Stomach (tissue), 9 donors: Measurements from ENCODE around the gene HTR7. TPM values are rescaled to one million over a fixed set of nuclear protein-coding genes. Genes with fewer than 3 reads are reported as not detected.

ENCODE experiments used
- DNase-seq, 2 donors: peaks; one replicate each; pipeline versions ENCODE4 v3.0.0 to v3.0.0-alpha.2; 2013 to 2019
- H3K27ac ChIP-seq, 5 donors: fragments of 200-600 bp in 4 of 5; sonication (generic) in 4 of 5; one replicate each; pipeline ENCODE4 v1.5.1; 2013 to 2019; ENCODE audit warnings: mild to moderate bottlenecking in 1 of 5, moderate library complexity in 1 of 5
- H3K27me3 ChIP-seq, 3 donors: fragments of 200-600 bp; sonication (generic); one replicate each; pipeline ENCODE4 v1.5.1; 2017 to 2019; ENCODE audit warnings: mixed run types in 1 of 3
- H3K36me3 ChIP-seq, 4 donors: fragments of 200-600 bp; sonication (generic); 1 replicate in 3 of 4; 2 replicates in 1 of 4; pipeline ENCODE4 v1.5.1; 2016 to 2019
- H3K4me1 ChIP-seq, 4 donors: fragments of 200-600 bp; sonication (generic); one replicate each; pipeline ENCODE4 v1.5.1; 2016 to 2019
- H3K4me3 ChIP-seq, 4 donors: fragments of 200-600 bp; sonication (generic) in 3 of 4; one replicate each; pipeline ENCODE4 v1.5.1; 2016 to 2019; ENCODE audit warnings: mild to moderate bottlenecking in 1 of 4
- H3K9me3 ChIP-seq, 4 donors: fragments of 200-600 bp; sonication (generic); one replicate each; pipeline ENCODE4 v1.5.1; 2016 to 2019
- EP300 ChIP-seq: sonication (generic); formaldehyde crosslinking; IDR thresholded peaks from one replicate; pipeline ENCODE4 v1.6.1; 2017; ENCODE audit warnings: antibody characterized with exemption
- POLR2A ChIP-seq, 4 donors: fragments of 450-650 bp; IDR thresholded peaks; one replicate each; pipeline ENCODE4 v1.6.1; 2016; ENCODE audit warnings: antibody characterized with exemption in 4 of 4, control low read depth in 2 of 4, mild to moderate bottlenecking in 1 of 4, moderate library complexity in 1 of 4
- POLR2AphosphoS5 ChIP-seq, 3 donors: sonication (generic); formaldehyde crosslinking; IDR thresholded peaks; one replicate each; pipeline ENCODE4 v1.6.1; 2016; ENCODE audit warnings: antibody characterized with exemption in 3 of 3
- WGBS, 5 donors: extraction: QIAGEN DNeasy Blood & Tissue Kit in 3 of 5; methylation state at CpG; one replicate each; pipeline versions ENCODE4 v1.1.5 to v1.1.7; 2013 to 2018; 5-methylcytosine and 5-hydroxymethylcytosine counted together
- intact Hi-C: fragments of 100-400 bp; cut with DNase I; formaldehyde crosslinking; loops from one replicate; pipeline ENCODE4 v1.15.1; 2023; ENCODE audit warnings: low total_unique reads
- polyA plus RNA-seq, 3 donors: library from polyadenylated mRNA; stranded (reverse); fragments of 200-250 nt; gene quantifications; one replicate each; pipeline ENCODE4 v1.2.3, GENCODE V29; 2013
- total RNA-seq, 5 donors: library from RNA; depleted of rRNA; stranded (reverse); fragments of >200 nt; gene quantifications; one replicate each; pipeline versions ENCODE4 v1.1.0 to v1.2.3, GENCODE V29; 2014 to 2016
- TF ChIP-seq, protein P1 (sequence below), 7 experiments: fragments of 450-650 bp in 4 of 7; fragments of 200-600 bp in 3 of 7; sonication (generic) in 3 of 7; IDR thresholded peaks; one replicate each; pipeline ENCODE4 v1.5.1; 2016 to 2019; ENCODE audit warnings: antibody characterized with exemption in 7 of 7, control low read depth in 2 of 7, mild to moderate bottlenecking in 1 of 7
- donor health status: healthy with polysubstance abuse.
- donor health status: Bipolar disorder and iron deficiency.
- donor health status: healthy.

Gene HTR7
- total and polyA plus RNA-seq, 8 donors: 0.28 to 7.1 (median 1.8) TPM; not detected in 2

DNA sequence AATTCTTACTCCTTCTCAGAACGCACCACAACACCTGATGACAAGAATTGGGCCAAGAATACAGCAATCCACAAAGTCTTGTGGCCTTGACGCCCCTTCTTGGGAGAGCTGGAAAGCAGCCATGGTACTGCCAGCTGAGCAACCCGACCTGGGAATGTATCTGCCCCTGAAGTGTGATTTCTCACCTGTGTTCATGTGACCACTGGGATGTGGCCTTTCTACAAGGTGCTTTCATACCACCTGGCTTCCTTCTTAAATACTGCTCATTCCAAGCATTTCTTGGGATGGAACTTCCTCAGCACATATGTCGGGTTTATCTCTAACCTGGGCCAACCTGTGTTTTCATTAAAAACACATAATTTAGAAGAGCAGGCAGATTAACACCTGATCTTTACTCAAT, 72.1 kb downstream of the HTR7 start:
- Histone ChIP-seq H3K4me3 (no peak overlapping the region), H3K9me3 (no peaks in the 10 kb centered on the region), H3K4me1 (no peaks in the 10 kb centered on the region), H3K27me3 (no peaks in the 10 kb centered on the region), H3K27ac (no peak overlapping the region), H3K36me3 (no peaks in the 10 kb centered on the region)
- intact Hi-C loops: loop anchor here (10.0 kb wide), 1 partner anchor 991 kb away; no protein-coding TSS in a partner anchor
- no peak for TF ChIP-seq POLR2A (IDR thresholded peaks at IDR 0.05)
- TF ChIP-seq EP300: no peak
- no peak for TF ChIP-seq POLR2AphosphoS5 (IDR thresholded peaks at IDR 0.05)
- TF ChIP-seq, protein P1, sequence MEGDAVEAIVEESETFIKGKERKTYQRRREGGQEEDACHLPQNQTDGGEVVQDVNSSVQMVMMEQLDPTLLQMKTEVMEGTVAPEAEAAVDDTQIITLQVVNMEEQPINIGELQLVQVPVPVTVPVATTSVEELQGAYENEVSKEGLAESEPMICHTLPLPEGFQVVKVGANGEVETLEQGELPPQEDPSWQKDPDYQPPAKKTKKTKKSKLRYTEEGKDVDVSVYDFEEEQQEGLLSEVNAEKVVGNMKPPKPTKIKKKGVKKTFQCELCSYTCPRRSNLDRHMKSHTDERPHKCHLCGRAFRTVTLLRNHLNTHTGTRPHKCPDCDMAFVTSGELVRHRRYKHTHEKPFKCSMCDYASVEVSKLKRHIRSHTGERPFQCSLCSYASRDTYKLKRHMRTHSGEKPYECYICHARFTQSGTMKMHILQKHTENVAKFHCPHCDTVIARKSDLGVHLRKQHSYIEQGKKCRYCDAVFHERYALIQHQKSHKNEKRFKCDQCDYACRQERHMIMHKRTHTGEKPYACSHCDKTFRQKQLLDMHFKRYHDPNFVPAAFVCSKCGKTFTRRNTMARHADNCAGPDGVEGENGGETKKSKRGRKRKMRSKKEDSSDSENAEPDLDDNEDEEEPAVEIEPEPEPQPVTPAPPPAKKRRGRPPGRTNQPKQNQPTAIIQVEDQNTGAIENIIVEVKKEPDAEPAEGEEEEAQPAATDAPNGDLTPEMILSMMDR (IDR thresholded peaks at IDR 0.05): no peak
- WGBS, 5 donors: 62 to 80% (median 73%) methylated on average over 4 of the region's 4 CpGs
- DNase-seq: no peak

DNA sequence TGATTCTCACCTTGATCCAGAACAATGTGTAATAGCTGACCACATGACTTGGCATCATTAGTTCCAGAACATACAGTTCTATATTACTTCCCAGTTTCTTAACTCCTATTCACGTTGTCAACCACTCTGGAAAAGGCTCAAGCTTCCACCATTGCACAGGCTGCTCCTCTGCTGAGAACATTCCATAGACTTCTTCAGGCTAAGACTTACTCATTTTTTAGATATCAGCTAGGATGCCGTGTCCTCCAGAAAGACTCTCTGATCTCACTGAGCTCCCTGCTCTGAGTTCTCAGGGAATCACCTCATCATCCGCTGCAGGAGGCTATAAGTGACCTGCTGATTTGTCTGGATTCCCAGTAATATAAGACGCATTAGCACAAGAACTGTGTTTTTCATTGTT, 73.1 kb downstream of the HTR7 start:
- Histone ChIP-seq H3K27ac (no peak overlapping the region), H3K4me1 (no peaks in the 10 kb centered on the region), H3K9me3 (no peaks in the 10 kb centered on the region), H3K4me3 (no peak overlapping the region), H3K36me3 (no peaks in the 10 kb centered on the region), H3K27me3 (no peaks in the 10 kb centered on the region)
- no peak for DNase-seq
- intact Hi-C loops: loop anchor here (10.0 kb wide), 1 partner anchor 990 kb away; no protein-coding TSS in a partner anchor
- WGBS, 5 donors: 63 to 90% (median 84%) methylated on average over 4 of the region's 4 CpGs
- TF ChIP-seq POLR2A (IDR thresholded peaks at IDR 0.05): no peak
- TF ChIP-seq, protein P1 (IDR thresholded peaks at IDR 0.05): no peak
- no peak for TF ChIP-seq POLR2AphosphoS5 (IDR thresholded peaks at IDR 0.05)
- no peak for TF ChIP-seq EP300

DNA sequence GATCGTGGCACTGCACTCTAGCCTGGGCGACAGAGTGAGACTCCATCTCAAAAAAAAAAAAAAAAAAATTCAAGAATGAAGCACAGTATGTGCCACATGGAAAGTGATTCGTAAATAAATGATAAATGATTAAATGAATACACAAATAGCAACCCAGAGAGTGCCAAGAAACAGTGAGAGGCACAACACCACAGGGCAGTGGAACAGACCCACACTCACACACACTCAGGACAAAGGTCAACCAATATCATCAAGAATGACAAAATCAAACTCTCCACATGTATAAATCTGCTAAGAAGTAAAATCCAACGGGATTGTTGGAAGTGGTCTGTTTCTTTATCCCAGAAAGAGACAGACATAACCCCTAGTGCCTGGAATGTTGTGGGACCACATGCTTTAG, 77.4 kb downstream of the HTR7 start:
- no peak overlapping the region for H3K27ac ChIP-seq
- no peaks in the 10 kb centered on the region for H3K9me3 ChIP-seq
- no peaks in the 10 kb centered on the region for H3K36me3 ChIP-seq
- TF ChIP-seq POLR2A (IDR thresholded peaks at IDR 0.05) (no peak), POLR2AphosphoS5 (IDR thresholded peaks at IDR 0.05) (no peak), EP300 (no peak)
- TF ChIP-seq, protein P1 (IDR thresholded peaks at IDR 0.05): no peak
- no peaks in the 10 kb centered on the region for H3K27me3 ChIP-seq
- no peak for DNase-seq
- intact Hi-C loops: loop anchor here (10.0 kb wide), 1 partner anchor 986 kb away; no protein-coding TSS in a partner anchor
- WGBS, 5 donors: 66 to 87% (median 73%) methylated on average over 4 of the region's 4 CpGs
- H3K4me3 ChIP-seq: no peak overlapping the region
- no peaks in the 10 kb centered on the region for H3K4me1 ChIP-seq

DNA sequence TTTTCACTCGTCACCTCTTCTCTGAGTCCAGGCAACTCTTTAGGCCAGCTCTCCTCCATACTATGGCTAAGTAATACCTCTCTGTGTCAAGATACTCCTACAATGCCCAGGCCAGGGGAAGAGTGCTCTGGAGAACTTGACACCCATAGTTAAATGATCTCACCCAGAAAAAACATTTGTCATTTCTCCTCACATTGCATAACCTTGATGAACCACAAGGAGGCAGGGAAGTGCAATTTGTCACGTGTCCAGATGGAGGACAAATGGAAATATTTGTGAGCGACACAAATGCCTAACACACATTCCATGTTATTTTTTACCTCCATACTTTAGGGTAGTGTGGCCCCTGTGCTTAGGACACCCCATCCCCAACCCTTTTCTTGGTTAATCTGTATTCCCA, 78.3 kb downstream of the HTR7 start:
- Histone ChIP-seq H3K9me3 (no peaks in the 10 kb centered on the region), H3K27me3 (no peaks in the 10 kb centered on the region), H3K4me3 (no peak overlapping the region), H3K36me3 (no peaks in the 10 kb centered on the region), H3K4me1 (no peaks in the 10 kb centered on the region), H3K27ac (no peak overlapping the region)
- DNase-seq: no peak
- intact Hi-C loops: no loop called here
- WGBS, 5 donors: 52 to 75% (median 61%) methylated on average over 3 of the region's 3 CpGs
- TF ChIP-seq EP300: no peak
- TF ChIP-seq, protein P1 (IDR thresholded peaks at IDR 0.05): no peak
- no peak for TF ChIP-seq POLR2AphosphoS5 (IDR thresholded peaks at IDR 0.05)
- TF ChIP-seq POLR2A (IDR thresholded peaks at IDR 0.05): no peak
